Mesothelial cell of epicardium (in vitro differentiated cells): Measurements from ENCODE around the gene ZSCAN5A. TPM values are rescaled to one million over a fixed set of nuclear protein-coding genes. Genes with fewer than 3 reads are reported as not detected.

Experiments
- DNase-seq, 2 experiments: peaks; one replicate each; pipeline ENCODE4 v3.0.0; 2021; ENCODE audit warnings: low spot score in 2 of 2; ENCODE audit not compliant: unreplicated experiment in 2 of 2
- H3K27ac Mint-ChIP-seq: 2 replicates; pipeline ENCODE4 v1.8.0; 2021; ENCODE audit warnings: mixed read lengths
- H3K27me3 Mint-ChIP-seq: 2 replicates; pipeline ENCODE4 v1.8.0; 2021; ENCODE audit warnings: low read depth, mixed read lengths
- H3K36me3 Mint-ChIP-seq: 2 replicates; pipeline ENCODE4 v1.8.0; 2021; ENCODE audit warnings: mixed read lengths
- H3K4me1 Mint-ChIP-seq: 2 replicates; pipeline ENCODE4 v1.8.0; 2021; ENCODE audit warnings: mixed read lengths
- H3K4me3 Mint-ChIP-seq: 2 replicates; pipeline ENCODE4 v1.8.0; 2021; ENCODE audit warnings: mild to moderate bottlenecking, moderate library complexity, mixed read lengths
- H3K9me3 Mint-ChIP-seq: 2 replicates; pipeline ENCODE4 v1.8.0; 2021; ENCODE audit warnings: mixed read lengths
- CTCF ChIP-seq: fragments of 200-600 bp; sonication (generic); IDR thresholded peaks from one replicate; pipeline ENCODE4 v1.5.0; 2021; ENCODE audit warnings: antibody characterized with exemption; ENCODE audit not compliant: unreplicated experiment
- total RNA-seq: library from RNA; stranded (reverse); gene quantifications from 3 replicates; pipeline ENCODE4 v1.2.1, GENCODE V29; 2021

Gene ZSCAN5A
- total RNA-seq, 1 donor from 2014 or later: 15.3 TPM

GRCh38 chr19:56295531-56296455 lies 18.8 kb downstream of the ZSCAN5A start:
- H3K4me1 Mint-ChIP-seq: no peaks in the 10 kb centered on the region
- no peak overlapping the region for H3K4me3 Mint-ChIP-seq
- peaks cover 41% of the 10 kb centered on the region for H3K36me3 Mint-ChIP-seq
- no peak for DNase-seq
- no peak overlapping the region for H3K27ac Mint-ChIP-seq
- peaks cover 9% of the 10 kb centered on the region for H3K9me3 Mint-ChIP-seq
- no peak for TF ChIP-seq CTCF
- H3K27me3 Mint-ChIP-seq: no peaks in the 10 kb centered on the region

GRCh38 chr19:56294549-56294948 lies 20.1 kb downstream of the ZSCAN5A start:
- no peak for TF ChIP-seq CTCF
- DNase-seq: no peak
- Mint-ChIP-seq H3K27me3 (no peaks in the 10 kb centered on the region), H3K36me3 (peaks cover 41% of the 10 kb centered on the region), H3K27ac (no peak overlapping the region), H3K9me3 (peaks cover 9% of the 10 kb centered on the region), H3K4me1 (no peaks in the 10 kb centered on the region), H3K4me3 (no peak overlapping the region)

- no peak overlapping the region for H3K27ac Mint-ChIP-seq
- peaks cover 39% of the 10 kb centered on the region for H3K36me3 Mint-ChIP-seq
- H3K9me3 Mint-ChIP-seq: peaks cover 18% of the 10 kb centered on the region
- H3K4me3 Mint-ChIP-seq: no peak overlapping the region
- no peak for DNase-seq
- H3K27me3 Mint-ChIP-seq: no peaks in the 10 kb centered on the region
- no peaks in the 10 kb centered on the region for H3K4me1 Mint-ChIP-seq
- TF ChIP-seq CTCF: no peak
Measured at GRCh38 chr19:56291867-56292266, 22.8 kb downstream of the ZSCAN5A start.

GRCh38 chr19:56290104-56290503 lies 24.5 kb downstream of the ZSCAN5A start:
- H3K4me1 Mint-ChIP-seq: no peaks in the 10 kb centered on the region
- H3K27ac Mint-ChIP-seq: no peak overlapping the region
- peaks cover 39% of the 10 kb centered on the region for H3K36me3 Mint-ChIP-seq
- no peak overlapping the region for H3K4me3 Mint-ChIP-seq
- DNase-seq: no peak
- no peaks in the 10 kb centered on the region for H3K27me3 Mint-ChIP-seq
- H3K9me3 Mint-ChIP-seq: peaks cover 18% of the 10 kb centered on the region
- no peak for TF ChIP-seq CTCF

GRCh38 chr19:56284746-56285145 lies 29.9 kb downstream of the ZSCAN5A start:
- peaks cover 35% of the 10 kb centered on the region for H3K36me3 Mint-ChIP-seq
- no peak for TF ChIP-seq CTCF
- no peaks in the 10 kb centered on the region for H3K27me3 Mint-ChIP-seq
- DNase-seq: no peak
- no peaks in the 10 kb centered on the region for H3K4me1 Mint-ChIP-seq
- no peak overlapping the region for H3K27ac Mint-ChIP-seq
- H3K9me3 Mint-ChIP-seq: peaks cover 19% of the 10 kb centered on the region
- no peak overlapping the region for H3K4me3 Mint-ChIP-seq
